Muscle of back (tissue), 13 donors: Measurements from ENCODE around the gene PCDH1. TPM values are rescaled to one million over a fixed set of nuclear protein-coding genes. Genes with fewer than 3 reads are reported as not detected.
A peak's percentile ranks its signal among the peaks of the same experiment; 100 is the strongest.
"Not testable (repeated sequence)": the region's sequence is repeated elsewhere in the genome, so short reads cannot be mapped to it uniquely, and the experiment has no call there.

Experiments
- DNase-seq, 3 donors: peaks; one replicate each; pipeline versions ENCODE4 v3.0.0 to v3.0.0-alpha.2; 2013
- long read RNA-seq, 9 donors: transcript quantifications; one replicate each; lab custom pipeline, GENCODE V29; 2026
- polyA plus RNA-seq, 10 donors: library from polyadenylated mRNA; unstranded; fragments of 120-200 nt; gene quantifications; one replicate each; pipeline ENCODE4 v1.2.1, GENCODE V29; 2013; ENCODE audit not compliant: insufficient read length in 10 of 10

PCDH1 gene
- 10 to 100 TPM; 13.0 to 22.4 (median 15.3) TPM for polyA plus RNA-seq
- long read RNA-seq, donor 1, transcript PCDH1-203 (3 exons, 3,827 nt): major isoform, 5 of 5 reads
- long read RNA-seq, donor 1, partial matches to known transcripts: 0 of 5 reads
- long read RNA-seq, donor 1, other reads (novel, unspliced or antisense): 0 of 5 reads
- long read RNA-seq, donor 2, partial matches to known transcripts: 0 of 2 reads
- long read RNA-seq, donor 2, other reads (novel, unspliced or antisense): 0 of 2 reads
- long read RNA-seq, donor 3: 0 reads
- long read RNA-seq, donor 4, full-length matches to known transcripts: 2 of 2 reads
- long read RNA-seq, donor 4, partial matches to known transcripts: 0 of 2 reads
- long read RNA-seq, donor 4, other reads (novel, unspliced or antisense): 0 of 2 reads
- long read RNA-seq, donor 5, full-length matches to known transcripts: 9 of 16 reads
- long read RNA-seq, donor 5, partial matches to known transcripts: 7 of 16 reads
- long read RNA-seq, donor 5, other reads (novel, unspliced or antisense): 0 of 16 reads
- long read RNA-seq, donor 6, partial matches to known transcripts: 0 of 2 reads
- long read RNA-seq, donor 6, other reads (novel, unspliced or antisense): 0 of 2 reads
- long read RNA-seq, donor 7, full-length matches to known transcripts: 1 of 6 reads
- long read RNA-seq, donor 7, partial matches to known transcripts: 5 of 6 reads
- long read RNA-seq, donor 7, other reads (novel, unspliced or antisense): 0 of 6 reads
- long read RNA-seq, donor 8, partial matches to known transcripts: 0 of 1 reads
- long read RNA-seq, donor 8, other reads (novel, unspliced or antisense): 0 of 1 reads
- long read RNA-seq, donor 9, partial matches to known transcripts: 0 of 1 reads
- long read RNA-seq, donor 9, other reads (novel, unspliced or antisense): 0 of 1 reads

DNA sequence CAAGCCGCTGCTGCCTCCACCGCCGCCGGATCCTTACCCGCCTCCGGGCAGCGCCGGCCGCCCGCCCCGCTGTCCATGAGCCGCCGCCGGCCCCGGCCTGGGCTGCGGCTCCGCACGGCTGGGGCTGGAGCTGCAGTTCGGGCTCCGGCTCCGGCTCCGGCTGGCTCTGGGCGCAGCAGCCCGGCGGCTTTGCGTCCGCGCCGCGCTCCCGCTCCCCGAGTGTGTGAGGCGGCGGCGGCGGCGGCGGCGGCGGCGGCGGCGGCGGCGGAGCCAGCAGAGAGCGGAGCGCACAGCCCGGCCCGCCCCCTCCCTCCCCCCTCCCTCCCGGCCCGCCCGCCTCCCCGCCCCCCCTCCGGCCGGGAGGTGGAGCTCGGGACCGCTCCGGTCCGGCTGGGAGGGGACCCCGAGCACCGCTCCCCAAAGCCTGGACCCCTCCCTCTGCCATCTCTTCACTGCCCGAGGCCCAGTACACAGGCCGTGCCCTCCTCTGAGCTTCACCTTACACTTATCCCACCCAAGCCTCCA is at the start of gene PCDH1:
PCDH1 (minus strand) TSS at position 225 of the 525 bp plus-strand sequence; CDS start at position 77, 148 bp downstream.
- no peak for DNase-seq

DNA sequence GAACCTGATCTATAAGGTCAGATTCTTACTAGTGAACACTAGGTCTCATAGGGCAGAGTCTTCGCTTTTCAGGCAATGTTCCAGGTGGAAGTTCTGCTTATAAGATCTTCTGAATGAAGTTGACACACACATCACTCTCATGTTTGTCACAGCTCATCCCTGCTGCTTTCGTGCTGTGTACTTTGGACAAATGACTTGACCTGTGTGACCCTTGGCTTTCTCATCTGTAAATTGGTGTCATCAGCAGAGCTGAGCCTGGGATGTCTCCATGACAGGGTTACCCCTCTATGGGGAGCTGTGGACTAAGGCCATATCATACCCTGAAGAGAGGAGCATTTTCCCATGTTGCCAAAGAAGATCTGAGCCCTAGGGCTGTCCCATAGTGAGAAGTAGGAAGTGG is 48.2 kb upstream of the PCDH1 start:
- no peak for DNase-seq

- DNase-seq: peak; percentile 92 to 99 (median 95)
Measured at GRCh38 chr5:141923448-141924313, 45.5 kb upstream of the PCDH1 start, which contains the start of gene DELE1. TSS of gene DELE1 (plus strand) at chr5:141923871. CDS start at chr5:141923942, 71 bp downstream.

- DNase-seq: not testable (repeated sequence)
Measured at GRCh38 chr5:141922827-141923447, 44.7 kb upstream of the PCDH1 start.

DNA sequence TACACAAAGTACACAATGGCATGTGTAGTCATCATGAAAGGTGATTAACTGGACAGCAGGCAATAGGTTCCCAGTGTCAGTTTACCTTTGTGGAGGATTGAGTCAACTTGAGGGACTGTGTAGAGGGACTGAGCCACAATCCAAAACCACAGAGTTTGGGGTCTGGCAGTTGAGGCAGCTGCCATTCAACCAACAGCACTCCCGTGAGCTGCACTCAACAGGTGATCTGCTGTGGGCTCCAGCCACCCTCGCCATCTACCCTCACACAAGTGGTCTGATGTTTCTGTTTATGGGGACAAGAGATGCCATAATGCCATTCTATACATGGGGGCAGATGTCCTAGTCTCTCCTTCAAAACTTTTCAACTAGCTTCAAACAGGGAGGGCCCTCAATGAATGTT is 42.6 kb upstream of the PCDH1 start:
- no peak for DNase-seq

- peak in 1 of 3 donors; percentile 5 for DNase-seq
Measured at GRCh38 chr5:141919218-141920119, 41.3 kb upstream of the PCDH1 start.

- DNase-seq: no peak
Measured at GRCh38 chr5:141917760-141918159, 39.5 kb upstream of the PCDH1 start.

DNA sequence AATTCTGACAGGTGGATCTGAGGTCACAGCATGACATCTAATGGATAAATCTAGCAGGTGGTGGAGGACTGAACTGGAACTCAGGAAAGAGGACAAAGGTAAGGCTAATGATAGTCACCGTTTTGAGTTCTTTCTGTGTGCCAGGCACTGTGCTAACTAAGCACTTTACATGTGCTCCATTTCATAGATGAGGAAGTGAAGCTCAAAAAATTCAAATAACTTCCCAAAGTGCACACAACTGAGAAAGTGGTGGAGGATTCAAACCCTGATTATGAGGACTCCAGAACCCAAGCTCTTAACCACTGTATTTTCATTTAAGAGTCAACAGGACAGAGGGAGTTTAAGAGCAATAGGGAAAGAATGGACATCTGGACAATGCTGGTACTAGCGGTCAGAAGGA is 38.3 kb upstream of the PCDH1 start:
- no peak for DNase-seq

DNA sequence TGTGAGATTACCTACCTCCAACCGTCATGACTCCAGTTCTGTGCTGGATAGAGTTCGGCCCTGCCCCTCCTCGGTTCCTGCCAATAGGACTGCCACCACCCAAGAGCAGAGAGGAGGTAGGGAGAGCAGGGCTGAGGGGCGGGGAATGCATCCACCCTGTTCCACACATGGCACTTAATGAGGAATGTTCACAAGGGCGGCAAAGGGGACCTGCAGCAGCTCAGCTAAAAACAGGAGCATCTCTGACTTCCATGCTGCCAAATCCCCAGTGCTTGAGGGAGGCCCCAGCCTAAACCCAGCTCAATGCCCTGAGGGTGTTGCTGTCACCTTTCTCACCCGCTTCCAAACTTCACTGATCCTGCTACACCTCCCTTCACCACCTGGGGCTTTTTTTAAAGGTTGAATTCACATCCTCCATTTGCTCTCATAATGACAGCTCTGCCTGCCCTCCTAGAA is 37.7 kb upstream of the PCDH1 start:
- DNase-seq: no peak

GRCh38 chr5:141914797-141915196 is 36.6 kb upstream of the PCDH1 start:
- DNase-seq: no peak

DNA sequence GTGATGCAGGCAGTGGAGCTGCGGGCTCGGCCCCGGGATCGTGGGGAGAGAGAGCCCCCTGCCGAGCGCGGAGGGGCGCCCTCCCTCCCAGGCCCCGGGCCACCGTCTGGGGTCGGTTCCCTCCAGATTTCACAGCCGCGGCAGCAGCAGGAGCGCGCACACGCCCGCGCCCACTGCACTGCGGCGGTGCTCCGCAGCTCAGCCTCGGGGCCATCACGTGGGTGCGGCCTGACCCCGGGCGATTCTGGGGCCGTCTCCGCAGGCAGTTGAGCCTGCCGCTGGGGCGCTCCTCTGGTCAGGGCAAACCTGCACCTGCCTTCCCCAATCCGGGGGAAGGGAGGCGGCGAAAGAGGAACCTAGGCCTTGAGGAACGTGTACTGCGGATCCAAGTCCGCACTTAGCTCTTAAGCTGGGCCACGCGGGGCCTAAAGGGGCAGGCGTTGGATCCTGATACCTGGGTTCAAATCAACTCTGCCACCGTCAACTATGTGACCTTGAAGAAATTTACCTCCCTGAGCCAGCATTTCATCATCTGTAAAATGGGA is 36.1 kb upstream of the PCDH1 start:
- peak; percentile 5 to 76 (median 27) for DNase-seq

- DNase-seq: peak in 1 of 3 donors; percentile 42
Measured at GRCh38 chr5:141913560-141914198, 35.5 kb upstream of the PCDH1 start.

GRCh38 chr5:141910271-141910673 is 32.1 kb upstream of the PCDH1 start:
- DNase-seq: no peak

- DNase-seq: no peak
Measured at GRCh38 chr5:141909212-141909611, 31.0 kb upstream of the PCDH1 start.

DNA sequence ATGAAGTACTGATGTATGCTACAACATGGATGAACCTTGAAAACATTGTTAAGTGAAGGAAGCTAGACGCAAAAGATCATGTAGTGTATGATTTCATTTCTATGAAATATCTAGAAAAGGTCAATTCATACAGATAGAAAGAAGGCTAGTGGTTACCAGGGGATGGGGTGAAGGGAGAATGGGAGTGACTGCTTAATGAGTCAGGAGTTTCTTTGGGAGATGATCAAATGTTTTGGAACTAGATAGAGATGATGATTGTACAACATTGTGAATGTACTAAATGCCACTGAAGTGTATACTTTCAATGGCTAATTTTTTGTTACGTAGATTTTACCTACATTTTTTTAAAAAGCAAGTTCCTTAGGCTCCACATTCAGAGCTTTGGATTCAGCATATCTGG is 30.6 kb upstream of the PCDH1 start:
- no peak for DNase-seq

GRCh38 chr5:141906972-141907371 is 28.8 kb upstream of the PCDH1 start:
- no peak for DNase-seq

DNA sequence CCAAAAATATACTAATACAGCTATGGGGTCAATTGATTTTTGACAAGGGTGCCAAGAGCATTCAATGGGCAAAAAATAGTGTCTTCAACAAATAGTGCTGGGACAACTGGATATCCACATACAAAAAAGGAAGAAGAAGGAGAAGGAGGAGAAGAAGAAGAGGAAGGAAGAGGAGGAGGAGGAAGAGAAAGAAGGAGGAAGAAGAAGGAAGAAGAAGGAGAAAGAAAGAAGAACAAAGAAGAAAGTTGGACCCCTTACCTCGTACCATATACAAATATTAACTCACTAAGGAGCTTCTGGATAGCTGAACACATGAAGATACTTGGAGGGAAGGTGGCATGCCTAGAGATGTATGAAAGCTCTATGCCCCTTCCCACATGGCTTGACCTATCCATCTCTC is 28.3 kb upstream of the PCDH1 start:
- DNase-seq: no peak

GRCh38 chr5:141904551-141904950 is 26.3 kb upstream of the PCDH1 start:
- no peak for DNase-seq

- no peak for DNase-seq
Measured at GRCh38 chr5:141903261-141903660, 25.1 kb upstream of the PCDH1 start.
